Colonic mucosa (tissue), 4 donors: ENCODE measurements around the gene SPATS1. TPM values are rescaled to one million over a fixed set of nuclear protein-coding genes. Genes with fewer than 3 reads are reported as not detected.
"Not testable (repeated sequence)": the region's sequence is repeated elsewhere in the genome, so short reads cannot be mapped to it uniquely, and the experiment has no call there.

ENCODE experiments used
- DNase-seq: peaks from one replicate; pipeline ENCODE4 v3.0.0-alpha.2; 2020
- H3K27ac ChIP-seq: fragments of 200-600 bp; one replicate; pipeline ENCODE4 v1.8.0; 2021
- H3K27me3 ChIP-seq: fragments of 200-600 bp; one replicate; pipeline ENCODE4 v1.8.0; 2021
- H3K36me3 ChIP-seq: fragments of 200-600 bp; one replicate; pipeline ENCODE4 v1.8.0; 2021
- H3K4me1 ChIP-seq: fragments of 200-600 bp; one replicate; pipeline ENCODE4 v1.8.0; 2021; ENCODE audit warnings: mild to moderate bottlenecking
- H3K4me3 ChIP-seq: fragments of 200-600 bp; one replicate; pipeline ENCODE4 v1.8.0; 2021
- H3K9ac ChIP-seq, 2 donors: one replicate each; pipeline ENCODE4 v1.7.0; 2013; ENCODE audit warnings: control low read depth in 2 of 2, low read depth in 2 of 2, low read length in 2 of 2
- H3K9me3 ChIP-seq: fragments of 200-600 bp; one replicate; pipeline ENCODE4 v1.8.0; 2021
- CTCF ChIP-seq: fragments of 200-600 bp; IDR thresholded peaks from one replicate; pipeline ENCODE4 v1.8.0; 2022; ENCODE audit warnings: antibody characterized with exemption, mild to moderate bottlenecking
- intact Hi-C: fragments of 100-400 bp; cut with DNase I; formaldehyde crosslinking; loops from one replicate; pipeline ENCODE4 v1.14.1; 2022
- total RNA-seq, 2 donors: library from RNA; stranded (reverse); fragmentation: NEBNext Ultra II Directional in 1 of 2; extraction: Animal tissue kit (Norgen Biotek cat#: 25700) in 1 of 2; gene quantifications; one replicate each; pipeline ENCODE4 v1.2.1, GENCODE V29; 2021
- donor health status: healthy.
- donor health status: DM: no; HTN: no; CAD: no.
- donor health status: DM: no; HTN: no; CAD: no.

Gene SPATS1
- total RNA-seq, 2 donors from 2014 or later = not detected

- intact Hi-C loops = no loop called here
- no peak for DNase-seq
- Histone ChIP-seq H3K27ac (no peak overlapping the region), H3K9ac (no peak overlapping the region), H3K36me3 (no peaks in the 10 kb centered on the region), H3K4me1 (no peaks in the 10 kb centered on the region), H3K27me3 (no peaks in the 10 kb centered on the region), H3K9me3 (no peaks in the 10 kb centered on the region), H3K4me3 (no peak overlapping the region)
- no peak for TF ChIP-seq CTCF
Measured at GRCh38 chr6:44321210-44321609, 21.2 kb upstream of the SPATS1 start.

- Histone ChIP-seq H3K27me3 (peaks cover 8% of the 10 kb centered on the region), H3K36me3 (no peaks in the 10 kb centered on the region), H3K9ac (no peak overlapping the region), H3K27ac (no peak overlapping the region), H3K4me3 (no peak overlapping the region), H3K9me3 (no peaks in the 10 kb centered on the region), H3K4me1 (no peaks in the 10 kb centered on the region)
- no peak for TF ChIP-seq CTCF
- DNase-seq = no peak
- intact Hi-C loops = no loop called here
Measured at GRCh38 chr6:44327096-44327495, 15.4 kb upstream of the SPATS1 start.

GRCh38 chr6:44327760-44328159 lies 14.7 kb upstream of the SPATS1 start:
- Histone ChIP-seq H3K4me3 (no peak overlapping the region), H3K9me3 (no peaks in the 10 kb centered on the region), H3K27ac (no peak overlapping the region), H3K36me3 (no peaks in the 10 kb centered on the region), H3K4me1 (no peaks in the 10 kb centered on the region), H3K9ac (no peak overlapping the region), H3K27me3 (peaks cover 8% of the 10 kb centered on the region)
- no peak for TF ChIP-seq CTCF
- intact Hi-C loops = no loop called here
- no peak for DNase-seq

GRCh38 chr6:44328203-44328602 lies 14.2 kb upstream of the SPATS1 start:
- H3K9me3 ChIP-seq, intact Hi-C loops, H3K36me3 ChIP-seq, DNase-seq, H3K4me3 ChIP-seq, H3K4me1 ChIP-seq, H3K27me3 ChIP-seq, H3K27ac ChIP-seq, H3K9ac ChIP-seq: not testable (repeated sequence)

- Histone ChIP-seq H3K9me3 (no peaks in the 10 kb centered on the region), H3K27me3 (peaks cover 8% of the 10 kb centered on the region), H3K27ac (no peak overlapping the region), H3K4me1 (no peaks in the 10 kb centered on the region), H3K4me3 (no peak overlapping the region), H3K9ac (no peak overlapping the region), H3K36me3 (no peaks in the 10 kb centered on the region)
- intact Hi-C loops = loop anchor here (10.0 kb wide), 1 partner anchor 235 kb away; no protein-coding TSS in a partner anchor
- DNase-seq = no peak
- no peak for TF ChIP-seq CTCF
Measured at GRCh38 chr6:44329858-44330257, 12.6 kb upstream of the SPATS1 start.

- intact Hi-C loops = loop anchor here (10.0 kb wide), 1 partner anchor 238 kb away; no protein-coding TSS in a partner anchor
Measured at GRCh38 chr6:44332585-44332984, 9.9 kb upstream of the SPATS1 start.

More at GRCh38 chr6:44332585-44332984, 9.9 kb upstream of the SPATS1 start:
- Histone ChIP-seq H3K27ac (no peak overlapping the region), H3K9ac (no peak overlapping the region), H3K36me3 (no peaks in the 10 kb centered on the region), H3K4me1 (no peaks in the 10 kb centered on the region), H3K9me3 (no peaks in the 10 kb centered on the region), H3K27me3 (peaks cover 8% of the 10 kb centered on the region), H3K4me3 (no peak overlapping the region)
- no peak for DNase-seq
- TF ChIP-seq CTCF = no peak
